Measurements from ENCODE around the gene POMC.

GRCh38 chr2:25201794-25202193 is 33.4 kb upstream of the POMC start:
- TF ChIP-seq CTCF (conservative IDR thresholded peaks at IDR 0.05) (no peak), EZH2 (IDR thresholded peaks at IDR 0.05; ENCODE audit: low read depth) (no peak)

Data from PC-9 (cell line).